Measurements from ENCODE around the gene TLX2.

TLX2 gene

DNA sequence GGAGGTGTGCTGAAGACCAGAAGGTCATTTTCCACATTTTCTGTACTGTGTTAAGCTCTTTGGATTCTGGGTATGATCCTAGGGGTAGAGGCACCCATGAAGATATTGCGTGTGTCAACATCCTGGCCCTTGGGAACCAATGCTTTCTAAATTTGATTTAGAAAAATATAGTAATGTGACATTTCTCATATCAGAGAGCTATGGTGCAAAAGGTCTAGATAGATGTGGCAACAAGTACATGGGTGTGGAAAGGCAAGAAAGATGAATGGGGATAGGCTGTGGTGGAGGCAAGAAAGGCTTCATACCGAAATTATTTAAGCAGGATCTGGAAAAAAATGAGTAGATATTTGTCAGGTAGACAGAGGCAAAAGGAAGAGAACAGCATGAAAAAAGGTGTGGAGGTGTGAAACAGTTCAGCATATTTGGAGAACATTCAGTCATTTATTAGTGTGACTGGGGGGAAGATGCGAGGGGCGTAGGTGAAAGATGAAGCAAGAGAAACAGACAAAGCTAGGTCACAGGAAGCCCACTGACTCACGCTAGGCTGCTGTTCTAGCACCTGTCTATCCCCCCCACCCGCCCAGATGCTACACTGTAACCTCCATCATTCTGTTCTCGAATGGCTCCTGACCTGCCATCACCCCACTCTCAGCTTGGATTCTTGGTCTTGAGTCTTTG is 52.0 kb downstream of the TLX2 start:
- Histone ChIP-seq H3K4me2 (ENCODE audit: low read depth, low read length, poor library complexity, severe bottlenecking) (no peak overlapping the region), H3K9me3 (ENCODE audit: insufficient read depth, low read length) (no peaks in the 10 kb centered on the region), H4K20me1 (ENCODE audit: low read depth, low read length) (no peaks in the 10 kb centered on the region), H3K4me3 (ENCODE audit: insufficient read depth, low read length, poor library complexity, severe bottlenecking) (no peak overlapping the region), H3K79me2 (ENCODE audit: insufficient read depth, low read length) (no peaks in the 10 kb centered on the region), H3K27me3 (ENCODE audit: low read length) (no peaks in the 10 kb centered on the region), H3K36me3 (ENCODE audit: low read length) (no peaks in the 10 kb centered on the region), H2AFZ (ENCODE audit: low read depth, low read length, severe bottlenecking) (no peak overlapping the region), H3K9ac (ENCODE audit: low read length) (no peak overlapping the region), H3K9me2 (replicated peaks; ENCODE audit: insufficient read depth, low read length) (no peaks in the 10 kb centered on the region), H3F3A (ENCODE audit: insufficient read depth) (no peaks in the 10 kb centered on the region), H3K27ac (ENCODE audit: low read depth, low read length) (no peak overlapping the region)
- TF ChIP-seq, protein P1, sequence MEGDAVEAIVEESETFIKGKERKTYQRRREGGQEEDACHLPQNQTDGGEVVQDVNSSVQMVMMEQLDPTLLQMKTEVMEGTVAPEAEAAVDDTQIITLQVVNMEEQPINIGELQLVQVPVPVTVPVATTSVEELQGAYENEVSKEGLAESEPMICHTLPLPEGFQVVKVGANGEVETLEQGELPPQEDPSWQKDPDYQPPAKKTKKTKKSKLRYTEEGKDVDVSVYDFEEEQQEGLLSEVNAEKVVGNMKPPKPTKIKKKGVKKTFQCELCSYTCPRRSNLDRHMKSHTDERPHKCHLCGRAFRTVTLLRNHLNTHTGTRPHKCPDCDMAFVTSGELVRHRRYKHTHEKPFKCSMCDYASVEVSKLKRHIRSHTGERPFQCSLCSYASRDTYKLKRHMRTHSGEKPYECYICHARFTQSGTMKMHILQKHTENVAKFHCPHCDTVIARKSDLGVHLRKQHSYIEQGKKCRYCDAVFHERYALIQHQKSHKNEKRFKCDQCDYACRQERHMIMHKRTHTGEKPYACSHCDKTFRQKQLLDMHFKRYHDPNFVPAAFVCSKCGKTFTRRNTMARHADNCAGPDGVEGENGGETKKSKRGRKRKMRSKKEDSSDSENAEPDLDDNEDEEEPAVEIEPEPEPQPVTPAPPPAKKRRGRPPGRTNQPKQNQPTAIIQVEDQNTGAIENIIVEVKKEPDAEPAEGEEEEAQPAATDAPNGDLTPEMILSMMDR (IDR thresholded peaks at IDR 0.05; ENCODE audit: insufficient read depth, low read length, poor library complexity, severe bottlenecking): no peak
- TF ChIP-seq EZH2phosphoT487 (conservative IDR thresholded peaks at IDR 0.05; ENCODE audit: low read length): no peak

DNA sequence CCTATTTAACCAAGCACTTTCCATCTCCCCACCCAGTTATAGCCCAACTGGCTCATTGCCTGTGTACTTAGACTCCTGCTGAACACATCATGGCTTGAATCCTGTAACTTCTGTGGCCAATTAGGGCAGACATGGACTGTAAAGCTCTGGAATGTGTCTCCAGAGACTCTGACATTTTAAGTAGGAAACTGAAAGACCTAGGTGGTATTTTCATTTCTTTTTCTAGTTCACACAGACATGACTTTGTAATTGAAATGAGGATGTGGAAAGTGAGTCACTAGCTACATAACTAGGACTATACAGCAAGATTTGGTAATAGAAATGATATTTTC is 52.5 kb downstream of the TLX2 start:
- no peaks in the 10 kb centered on the region for H3K27me3 ChIP-seq (ENCODE audit: low read length)
- H3K9ac ChIP-seq (ENCODE audit: low read length): no peak overlapping the region
- H3K4me2 ChIP-seq (ENCODE audit: low read depth, low read length, poor library complexity, severe bottlenecking): no peak overlapping the region
- no peaks in the 10 kb centered on the region for H3K9me3 ChIP-seq (ENCODE audit: insufficient read depth, low read length)
- no peak overlapping the region for H3K27ac ChIP-seq (ENCODE audit: low read depth, low read length)
- no peaks in the 10 kb centered on the region for H3K9me2 ChIP-seq (replicated peaks; ENCODE audit: insufficient read depth, low read length)
- no peak overlapping the region for H2AFZ ChIP-seq (ENCODE audit: low read depth, low read length, severe bottlenecking)
- H4K20me1 ChIP-seq (ENCODE audit: low read depth, low read length): no peaks in the 10 kb centered on the region
- no peaks in the 10 kb centered on the region for H3K79me2 ChIP-seq (ENCODE audit: insufficient read depth, low read length)
- no peak overlapping the region for H3K4me3 ChIP-seq (ENCODE audit: insufficient read depth, low read length, poor library complexity, severe bottlenecking)
- TF ChIP-seq, protein P1 (IDR thresholded peaks at IDR 0.05; ENCODE audit: insufficient read depth, low read length, poor library complexity, severe bottlenecking): no peak
- TF ChIP-seq EZH2phosphoT487 (conservative IDR thresholded peaks at IDR 0.05; ENCODE audit: low read length): no peak
- no peaks in the 10 kb centered on the region for H3K36me3 ChIP-seq (ENCODE audit: low read length)
- no peaks in the 10 kb centered on the region for H3F3A ChIP-seq (ENCODE audit: insufficient read depth)

Measured in SU-DHL-6 (cell line).